Measurements from ENCODE around the gene SIX1.

Gene SIX1

DNA sequence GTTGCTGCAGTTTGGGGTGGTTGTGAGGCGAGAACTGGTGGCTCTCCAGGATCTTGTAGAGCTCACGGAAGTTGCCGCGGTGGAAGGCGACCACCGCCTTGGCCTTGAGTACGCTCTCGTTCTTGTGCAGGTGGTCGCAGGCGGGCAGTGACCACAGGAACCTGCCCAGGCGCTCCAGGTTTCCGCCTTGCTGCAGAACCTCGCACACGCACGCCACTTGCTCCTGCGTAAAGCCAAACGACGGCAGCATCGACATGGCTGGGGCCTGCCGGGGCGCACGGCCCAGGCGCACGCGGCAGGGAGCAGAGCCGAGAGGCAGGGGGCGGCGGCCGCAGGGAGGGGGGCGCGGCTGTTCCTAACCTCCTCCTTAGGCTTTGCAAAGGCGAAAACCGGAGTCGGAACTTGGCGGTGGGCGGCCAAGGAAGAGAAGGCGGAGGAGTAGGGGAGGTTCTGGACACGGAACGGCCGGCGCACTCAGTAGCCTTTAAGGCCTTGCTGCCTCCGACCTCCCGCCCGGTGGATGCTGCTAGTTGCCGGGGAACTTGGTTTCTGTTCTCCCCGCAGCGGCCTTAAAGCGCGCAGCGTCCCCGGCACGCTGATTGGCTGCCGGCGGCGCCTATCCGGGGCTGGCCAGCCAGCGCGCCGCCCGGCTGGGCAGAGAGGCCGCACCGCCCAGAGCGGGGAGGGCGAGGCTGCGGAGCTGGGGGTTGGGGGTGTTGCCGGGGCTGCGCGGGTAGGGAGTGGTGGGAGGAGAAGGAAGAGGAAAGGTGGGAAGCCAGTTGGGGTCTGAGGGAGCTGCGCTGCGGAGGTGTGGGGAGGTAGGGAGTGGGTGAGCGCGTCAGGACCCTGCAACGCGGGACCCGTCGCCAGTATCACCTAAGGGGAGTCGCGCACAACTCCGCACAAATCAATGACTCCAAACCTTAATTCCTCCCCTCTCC, at the start of gene SIX1:
Gene SIX1, minus strand, starts transcription at position 544 of the 941 bp plus-strand sequence. Its CDS starts 288 bp downstream, at position 256.
- DNase-seq (ENCODE audit: low read depth in 2 of 2): no peak

DNA sequence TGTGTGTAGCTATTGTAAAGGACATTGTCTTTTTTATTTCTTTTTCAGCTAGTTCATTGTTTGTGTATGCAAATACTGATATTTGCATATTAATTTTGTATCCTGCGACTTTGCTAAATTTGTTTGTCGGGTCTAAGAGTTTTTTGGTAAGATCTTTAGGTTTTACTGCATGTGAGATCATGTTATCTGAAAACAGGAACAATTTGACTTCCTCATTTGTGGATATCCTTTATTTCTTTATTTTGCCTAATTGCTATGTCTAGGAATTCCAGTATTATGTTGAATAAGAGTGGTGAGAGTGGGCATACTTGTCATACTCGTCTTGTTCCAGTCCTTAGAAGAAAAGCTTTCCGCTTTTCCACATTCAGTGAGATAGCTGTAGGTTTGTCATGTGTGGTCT, 46.0 kb upstream of the SIX1 start:
- no peak for DNase-seq (ENCODE audit: low read depth in 2 of 2)

DNA sequence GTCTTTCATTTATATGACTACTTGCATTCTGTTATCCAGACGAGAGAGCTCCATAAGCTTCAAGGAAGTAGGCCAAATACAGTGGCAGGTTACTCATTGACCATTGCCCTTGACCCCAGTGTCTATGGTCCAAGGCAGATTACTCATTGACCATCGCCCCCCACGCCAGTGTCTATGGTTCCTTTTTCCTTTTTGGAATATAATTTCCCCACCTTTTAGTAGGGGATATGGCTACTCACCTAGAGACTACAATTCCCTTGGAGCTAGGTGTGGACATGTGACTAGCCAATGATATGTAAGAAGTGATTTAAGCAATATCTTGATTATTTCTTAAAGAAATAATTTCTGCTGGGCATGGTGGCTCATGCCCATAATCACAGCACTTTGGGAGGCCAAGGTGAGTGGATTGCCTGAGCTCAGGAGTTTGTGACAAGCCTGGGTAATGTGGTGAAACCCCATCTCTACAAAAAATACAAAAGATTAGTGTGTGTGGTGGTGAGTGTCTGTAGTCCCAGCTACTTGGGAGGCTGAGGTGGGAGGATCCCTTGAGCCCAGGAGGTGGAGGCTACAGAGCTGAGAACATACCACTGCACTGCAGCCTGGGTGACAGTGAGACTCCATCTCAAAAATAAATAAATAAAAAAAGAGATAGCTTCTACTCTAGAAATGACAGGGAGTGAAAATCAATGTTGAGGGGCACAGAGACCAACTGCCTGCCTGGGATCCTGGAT, 42.3 kb upstream of the SIX1 start:
- no peak for DNase-seq (ENCODE audit: low read depth in 2 of 2)

- DNase-seq (ENCODE audit: low read depth in 2 of 2): no peak
Observed at GRCh38 chr14:60686865-60687264, 37.6 kb upstream of the SIX1 start.

GRCh38 chr14:60684203-60684602, 34.9 kb upstream of the SIX1 start:
- DNase-seq (ENCODE audit: low read depth in 2 of 2): no peak

DNA sequence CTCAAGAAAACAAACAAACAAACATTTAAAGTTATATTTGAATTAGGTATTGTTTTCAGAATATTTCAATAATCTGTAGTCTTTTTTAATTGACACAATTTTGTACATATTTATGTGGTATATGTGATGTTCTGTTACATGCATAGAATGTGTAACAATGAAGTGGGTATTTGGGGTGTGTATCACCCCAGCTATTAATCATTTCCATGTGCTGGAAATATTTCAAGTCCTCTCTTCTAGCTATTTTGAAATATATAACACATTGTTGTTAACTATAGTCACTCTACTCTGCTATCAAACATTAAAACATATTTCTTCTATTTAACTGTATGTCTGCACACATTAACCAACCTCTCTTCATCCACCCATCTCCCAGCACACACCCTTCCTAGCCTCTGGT, 32.0 kb upstream of the SIX1 start:
- DNase-seq (ENCODE audit: low read depth in 2 of 2): no peak

GRCh38 chr14:60680511-60680910, 31.2 kb upstream of the SIX1 start:
- no peak for DNase-seq (ENCODE audit: low read depth in 2 of 2)

DNA sequence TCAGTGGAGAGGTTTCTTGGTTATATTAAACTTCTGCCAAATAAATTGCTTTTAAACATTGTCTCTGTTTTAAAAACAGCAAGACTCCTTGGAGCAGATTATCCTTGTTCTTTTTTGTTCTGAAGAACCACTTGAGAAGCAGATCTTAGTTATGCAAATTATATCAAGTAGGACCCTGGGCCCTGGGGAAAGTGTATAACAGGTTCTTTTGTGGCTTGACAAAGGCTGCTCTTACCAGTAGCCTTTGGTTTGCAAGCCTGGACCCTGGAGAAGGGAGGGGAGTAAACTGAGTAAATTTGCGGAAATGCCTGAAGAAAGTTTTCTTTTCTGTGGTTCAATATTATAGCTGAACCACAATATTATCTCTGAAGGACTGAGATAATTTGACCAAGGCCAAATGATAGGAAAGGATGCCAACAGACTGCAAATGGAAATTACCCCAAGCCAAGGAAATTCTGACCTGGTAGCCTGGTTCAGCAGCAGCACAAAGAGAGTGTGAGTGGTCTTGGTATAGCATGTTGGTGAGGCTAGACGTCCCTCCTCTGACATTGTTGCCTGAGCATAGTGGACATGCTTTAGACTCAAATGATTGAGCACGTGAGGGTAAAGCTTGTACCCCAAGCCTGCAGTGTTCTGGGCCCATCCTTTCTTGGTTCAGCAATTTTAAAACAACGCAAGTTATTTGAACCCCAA, 30.4 kb upstream of the SIX1 start:
- no peak for DNase-seq (ENCODE audit: low read depth in 2 of 2)

DNA sequence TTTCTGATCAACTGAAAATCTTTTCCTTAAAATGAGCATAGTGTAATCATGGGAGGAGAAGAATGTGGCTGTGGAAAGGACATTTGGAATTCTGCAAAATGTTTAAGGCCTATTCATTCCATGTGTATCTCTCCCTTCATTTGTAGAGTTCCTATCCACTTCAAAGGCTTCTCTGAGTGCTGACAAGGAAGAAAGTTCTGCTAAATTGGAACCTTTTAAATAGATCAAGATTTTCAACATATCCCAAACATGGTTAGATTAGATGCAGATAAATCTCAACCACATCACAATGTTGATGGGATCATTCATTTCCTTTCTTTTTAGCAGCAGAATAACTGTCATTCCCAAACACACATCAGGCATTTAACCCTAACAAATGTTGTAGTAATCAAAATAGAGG, 28.4 kb upstream of the SIX1 start:
- no peak for DNase-seq (ENCODE audit: low read depth in 2 of 2)

GRCh38 chr14:60670989-60671388, 21.7 kb upstream of the SIX1 start:
- no peak for DNase-seq (ENCODE audit: low read depth in 2 of 2)

DNA sequence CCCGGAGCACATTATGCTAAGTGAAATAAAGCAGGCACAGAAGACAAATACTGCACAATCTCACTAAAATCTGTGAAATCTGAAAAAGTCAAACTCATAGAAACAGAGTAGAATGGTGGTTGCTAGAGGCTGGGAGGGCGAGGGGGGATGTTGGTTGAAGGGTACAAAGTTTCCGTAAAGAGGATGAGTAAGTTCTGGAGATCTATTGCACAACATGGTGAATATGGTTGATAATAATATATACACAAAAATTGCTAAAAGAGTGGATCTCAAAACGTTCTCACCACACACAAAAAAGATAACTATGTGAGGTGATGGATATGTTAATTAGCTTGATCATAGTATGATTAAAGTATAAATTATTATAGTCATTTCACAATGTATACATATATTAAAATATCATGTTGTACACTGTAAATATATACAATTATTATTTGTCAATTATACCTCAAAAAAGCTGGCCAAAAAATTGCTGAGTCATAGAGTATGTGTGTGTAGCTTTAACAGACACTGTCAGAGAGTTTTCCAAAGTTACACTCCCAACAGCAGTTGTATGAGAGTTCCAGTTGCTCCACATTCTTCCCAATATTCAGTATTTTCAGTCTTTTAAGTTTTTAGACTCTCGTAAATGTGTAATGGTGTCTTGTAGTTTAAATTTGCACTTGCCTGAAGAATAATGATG, 19.3 kb upstream of the SIX1 start:
- no peak for DNase-seq (ENCODE audit: low read depth in 2 of 2)

- no peak for DNase-seq (ENCODE audit: low read depth in 2 of 2)
Observed at GRCh38 chr14:60665177-60665550, 15.9 kb upstream of the SIX1 start.

DNA sequence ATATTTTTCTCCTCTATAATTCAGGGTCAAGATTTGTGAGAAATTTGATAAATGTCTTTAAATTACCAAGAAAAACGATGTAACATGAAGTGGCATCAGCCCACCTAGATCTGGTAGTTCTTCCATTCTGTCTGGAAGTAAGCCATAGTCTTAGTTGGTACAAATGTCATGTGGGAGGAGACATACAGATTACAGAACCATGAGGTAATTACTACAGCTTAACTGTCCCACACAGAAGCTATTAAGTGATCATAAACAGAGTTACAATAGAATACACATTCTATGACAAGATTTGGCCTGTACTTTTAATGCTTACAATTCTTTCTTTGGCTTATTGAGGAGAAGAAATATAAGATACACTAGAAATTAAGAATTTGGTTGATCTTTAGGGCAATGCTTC, 13.7 kb upstream of the SIX1 start:
- no peak for DNase-seq (ENCODE audit: low read depth in 2 of 2)

DNA sequence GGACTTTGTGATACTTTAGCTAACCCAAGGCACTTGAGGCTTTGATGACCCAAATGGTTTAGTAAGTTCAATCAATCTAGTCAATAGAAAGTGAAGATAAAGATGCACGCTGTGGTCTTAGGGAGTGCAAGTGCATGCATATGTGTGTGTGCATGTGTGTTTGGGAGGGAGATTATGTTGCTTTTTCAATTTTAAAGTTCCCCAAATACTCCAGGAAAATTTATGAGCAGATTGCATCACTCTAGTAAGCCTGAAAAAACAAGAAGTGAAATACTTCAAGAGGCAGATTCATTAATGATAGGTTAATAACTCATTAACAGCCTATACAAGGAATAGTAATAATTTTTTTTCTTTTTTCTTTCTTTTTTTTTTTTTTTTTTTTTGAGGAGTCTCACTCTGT, 12.4 kb upstream of the SIX1 start:
- DNase-seq (ENCODE audit: low read depth in 2 of 2): no peak

DNA sequence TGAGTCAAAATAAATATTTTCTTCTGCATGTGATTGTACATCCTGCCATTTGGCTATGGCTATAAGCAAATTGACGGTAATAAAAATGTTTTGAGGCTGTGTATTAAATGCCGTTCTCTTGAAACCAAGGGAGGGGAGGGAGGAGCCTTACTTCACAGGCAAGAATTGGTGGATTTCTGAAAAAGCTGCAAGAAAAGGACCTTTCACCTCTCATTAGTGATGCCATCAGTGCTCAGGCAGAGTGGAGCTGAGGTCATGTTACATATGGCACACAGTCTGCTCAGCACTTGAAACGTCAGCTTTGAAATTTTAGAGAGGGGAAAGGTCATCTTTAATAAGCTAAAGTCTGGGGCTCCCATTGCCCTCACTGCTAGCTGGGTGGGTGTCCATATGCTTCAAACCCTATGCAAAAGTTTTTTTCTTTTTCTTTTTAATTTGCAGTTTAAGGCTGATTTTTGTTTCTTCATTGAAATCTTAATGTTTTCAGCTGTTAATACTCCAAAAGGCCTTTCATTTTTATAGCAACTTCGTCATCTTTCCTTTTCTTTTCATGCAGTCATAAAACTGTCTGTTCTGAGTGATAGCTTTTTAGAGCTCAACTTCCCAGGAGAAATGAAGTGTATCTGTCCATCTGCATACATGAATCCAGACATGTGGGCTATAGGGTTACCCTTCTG, 9.8 kb upstream of the SIX1 start:
- DNase-seq (ENCODE audit: low read depth in 2 of 2): no peak

- no peak for DNase-seq (ENCODE audit: low read depth in 2 of 2)
Observed at GRCh38 chr14:60658211-60658690, 9.0 kb upstream of the SIX1 start.

DNA sequence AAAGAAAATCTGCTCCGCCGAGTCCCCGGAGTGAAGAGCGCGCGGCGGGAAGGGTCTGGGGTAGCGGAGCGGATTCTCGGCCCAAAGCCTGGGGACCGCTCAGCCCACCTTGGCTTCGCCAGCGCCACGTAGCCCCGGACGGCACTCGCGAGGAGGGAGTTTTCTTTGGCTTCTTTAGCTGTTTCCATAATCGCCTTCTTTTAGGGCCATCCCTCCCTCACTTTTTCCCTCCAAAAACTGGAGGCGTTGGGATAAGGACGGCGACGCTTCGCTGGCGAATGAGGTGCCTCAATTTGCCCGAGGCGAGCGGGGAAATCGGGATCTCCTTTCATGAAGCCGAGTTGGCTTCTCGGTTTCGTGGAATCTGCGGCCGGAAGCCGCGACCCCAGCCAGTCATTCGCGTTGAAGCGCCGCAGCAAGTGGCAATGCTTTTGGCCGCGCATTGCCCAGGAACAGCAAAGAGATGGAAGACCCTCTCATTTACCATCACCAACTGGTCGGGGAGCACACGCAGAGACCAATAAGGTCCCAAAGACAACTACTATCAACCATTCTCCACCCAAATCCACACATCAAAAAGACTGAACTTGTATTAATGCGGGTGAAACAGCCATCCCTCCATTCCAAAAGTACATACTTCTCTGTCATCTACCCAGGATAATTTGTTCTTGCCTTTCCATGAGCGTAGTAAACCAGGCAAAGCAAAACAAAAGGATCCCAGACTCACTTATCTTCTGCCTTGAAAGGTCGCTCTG, 8.4 kb upstream of the SIX1 start:
- no peak for DNase-seq (ENCODE audit: low read depth in 2 of 2)

DNA sequence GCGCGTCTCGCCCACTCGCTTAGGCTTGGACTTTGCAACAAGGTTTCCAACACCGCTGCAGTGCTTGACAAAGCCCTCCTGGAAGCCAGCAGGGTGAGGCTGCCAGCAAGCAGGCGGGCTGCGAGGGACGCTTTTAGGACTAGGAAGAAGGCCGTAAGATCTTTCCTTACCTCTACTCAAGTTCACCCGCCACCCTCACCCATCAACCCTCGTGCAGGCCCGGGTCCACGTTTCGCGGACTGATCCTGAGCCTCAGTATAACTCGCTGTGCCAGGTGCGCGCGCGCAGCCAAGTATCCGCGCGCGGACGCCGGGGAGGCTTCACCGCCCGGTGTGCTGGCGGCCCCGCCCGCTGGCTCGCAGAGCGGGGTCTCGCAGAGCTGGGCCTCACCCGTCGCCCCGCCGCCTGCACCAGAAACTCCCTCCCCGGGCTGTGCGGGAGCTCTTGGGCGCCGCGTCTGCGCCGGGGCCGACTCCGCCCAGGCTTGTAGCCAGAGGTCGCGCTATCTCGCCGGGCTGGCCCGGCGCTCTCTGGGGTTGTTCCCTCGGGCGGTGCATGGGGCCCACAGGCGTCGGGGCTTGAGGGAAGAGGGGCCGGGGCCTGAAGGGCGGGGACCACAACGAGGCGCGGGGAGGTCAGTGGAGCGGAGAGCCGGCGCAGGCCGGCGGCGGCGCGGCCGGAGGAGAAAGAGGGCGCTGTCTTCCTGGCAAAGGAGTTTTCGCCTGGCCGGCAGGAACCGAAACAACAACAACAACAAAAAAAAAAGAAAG, 7.6 kb upstream of the SIX1 start:
- no peak for DNase-seq (ENCODE audit: low read depth in 2 of 2)

DNA sequence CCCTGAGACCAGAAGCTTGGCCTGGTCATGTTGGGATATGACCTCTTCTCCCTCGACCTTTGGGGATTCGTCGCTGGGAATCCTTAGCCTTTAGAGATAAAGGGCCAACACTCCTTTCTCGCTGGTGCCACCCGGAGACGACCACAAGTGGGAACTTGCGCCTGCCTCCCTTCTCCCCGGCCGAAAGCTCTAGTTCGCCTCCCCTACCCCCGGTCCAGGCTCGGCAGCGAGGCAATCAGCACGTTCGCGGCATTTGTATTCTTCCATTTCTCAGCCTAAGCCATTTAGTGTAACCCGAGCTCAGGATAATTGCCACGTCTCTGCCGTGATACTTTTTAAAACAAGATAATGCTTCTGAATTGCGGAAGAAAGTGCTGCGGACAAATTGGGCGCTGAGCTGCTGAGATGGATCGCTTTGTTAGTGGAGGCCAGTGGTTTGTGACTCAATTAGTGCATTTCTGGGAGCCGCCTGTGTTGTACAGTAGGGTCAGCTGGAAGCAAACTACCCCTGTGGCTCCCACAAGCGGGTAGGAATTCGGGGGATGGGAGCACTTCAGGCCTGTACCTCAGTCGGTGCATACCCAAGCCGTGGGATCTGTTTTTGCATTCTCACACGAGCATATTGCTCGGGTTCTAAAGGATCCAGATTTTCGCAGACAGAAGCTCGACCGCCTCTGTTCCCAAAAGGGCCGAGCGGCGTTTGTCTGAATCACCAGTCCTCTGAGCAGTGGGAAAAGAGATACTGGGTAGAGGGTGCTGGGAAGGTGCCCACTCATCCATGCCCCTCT, 6.8 kb upstream of the SIX1 start:
- DNase-seq (ENCODE audit: low read depth in 2 of 2): no peak
